HepG2 (cell line): Measurements from ENCODE around the gene GAR1. TPM values are rescaled to one million over a fixed set of nuclear protein-coding genes. Genes with fewer than 3 reads are reported as not detected.
A peak's percentile ranks its signal among the peaks of the same experiment; 100 is the strongest.

ENCODE experiments used
- ELF1 ChIP-seq: sonication (generic); formaldehyde crosslinking; IDR thresholded peaks from 2 replicates; pipeline ENCODE4 v1.4.0; 2020; ENCODE audit warnings: missing genetic modification reagents
- HDAC2 ChIP-seq: sonication (generic); formaldehyde crosslinking; IDR thresholded peaks from 2 replicates; pipeline ENCODE4 v1.4.0; 2020; ENCODE audit warnings: missing genetic modification reagents
- MAZ ChIP-seq, 2 experiments: sonication (generic) in 1 of 2; formaldehyde crosslinking in 1 of 2; IDR thresholded peaks; 2 replicates each; pipeline versions ENCODE4 v1.5.0 to v1.6.1; 2012 to 2020; ENCODE audit warnings: low read depth in 2 of 2, mild to moderate bottlenecking in 2 of 2, borderline replicate concordance in 1 of 2, improper control_type of control experiment in 1 of 2, low read length in 1 of 2, missing genetic modification reagents in 1 of 2, moderate library complexity in 1 of 2
- SMARCE1 ChIP-seq: fragments of 450-650 bp; IDR thresholded peaks from 2 replicates; pipeline ENCODE4 v1.6.1; 2017; ENCODE audit warnings: borderline replicate concordance
- TCF12 ChIP-seq, 2 experiments: fragments of 450-650 bp in 1 of 2; sonication (generic) in 1 of 2; formaldehyde crosslinking in 1 of 2; IDR thresholded peaks; 2 replicates each; pipeline versions ENCODE4 v1.6.1 to v1.8.0; 2017 to 2022; ENCODE audit warnings: antibody characterized with exemption in 1 of 2, mild to moderate bottlenecking in 1 of 2, missing genetic modification reagents in 1 of 2, moderate library complexity in 1 of 2
- ZMAT3 ChIP-seq: sonication (generic); formaldehyde crosslinking; conservative IDR thresholded peaks from 2 replicates; pipeline ENCODE4 v1.7.0; 2021; ENCODE audit warnings: missing genetic modification reagents
- ZNF460 ChIP-seq: sonication (generic); formaldehyde crosslinking; IDR thresholded peaks from 2 replicates; pipeline ENCODE4 v1.5.1; 2020; ENCODE audit warnings: missing genetic modification reagents, mild to moderate bottlenecking, borderline replicate concordance
- ZNF615 ChIP-seq: sonication (generic); formaldehyde crosslinking; IDR thresholded peaks from 2 replicates; pipeline ENCODE4 v1.5.0; 2020; ENCODE audit warnings: mild to moderate bottlenecking, missing genetic modification reagents, borderline replicate concordance
- ZNF713 ChIP-seq: sonication (generic); formaldehyde crosslinking; IDR thresholded peaks from 2 replicates; pipeline ENCODE4 v1.4.0; 2020; ENCODE audit warnings: mild to moderate bottlenecking, missing genetic modification reagents
- ZNF782 ChIP-seq: sonication (generic); formaldehyde crosslinking; IDR thresholded peaks from 2 replicates; pipeline ENCODE4 v1.4.0; 2020; ENCODE audit warnings: missing genetic modification reagents, mild to moderate bottlenecking, borderline replicate concordance
- polyA plus RNA-seq, 8 experiments: library from polyadenylated mRNA; depleted of rRNA in 3 of 8; stranded (reverse) in 7 of 8; unstranded in 1 of 8; fragments of >200 nt; fragmentation: Illumina TruSeq in 4 of 8; extraction: Trizol in 4 of 8; gene quantifications; 2 replicates each; pipeline versions ENCODE4 v1.2.1 to v1.2.3, GENCODE V29; 2011 to 2016; ENCODE audit warnings: low read depth in 4 of 8, missing spikeins in 1 of 8, mixed read lengths in 1 of 8; ENCODE audit not compliant: insufficient read depth in 1 of 8
- total RNA-seq, 5 experiments: library from RNA; depleted of rRNA; stranded (reverse); fragments of >200 nt; fragmentation: Illumina TruSeq; extraction: Trizol; gene quantifications; 2 replicates each; pipeline ENCODE4 v1.2.3, GENCODE V29; 2016; ENCODE audit warnings: low read depth in 1 of 5
- TF ChIP-seq, protein P1 (sequence below), 2 experiments: fragments of 450-650 bp in 1 of 2; sonication (generic) in 1 of 2; formaldehyde crosslinking in 1 of 2; IDR thresholded peaks; 2 replicates each; pipeline versions ENCODE4 v1.6.1 to v1.8.0; 2016 to 2022; ENCODE audit warnings: antibody characterized with exemption in 1 of 2, mild to moderate bottlenecking in 1 of 2, missing genetic modification reagents in 1 of 2
- TF ChIP-seq, protein P2 (sequence below): IDR thresholded peaks from 2 replicates; pipeline ENCODE4 v1.6.1; 2012; ENCODE audit warnings: low read depth, low read length, improper control_type of control experiment
- TF ChIP-seq, protein P3 (sequence below): sonication (generic); formaldehyde crosslinking; IDR thresholded peaks from 2 replicates; pipeline ENCODE4 v1.5.0; 2020; ENCODE audit warnings: mild to moderate bottlenecking, missing genetic modification reagents, borderline replicate concordance

Gene GAR1
- total and polyA plus RNA-seq, 2 of the 13 experiments (the other 11 are each of a cell fraction or from before 2014, with no cell fraction given) = 11.3 to 11.4 TPM

DNA sequence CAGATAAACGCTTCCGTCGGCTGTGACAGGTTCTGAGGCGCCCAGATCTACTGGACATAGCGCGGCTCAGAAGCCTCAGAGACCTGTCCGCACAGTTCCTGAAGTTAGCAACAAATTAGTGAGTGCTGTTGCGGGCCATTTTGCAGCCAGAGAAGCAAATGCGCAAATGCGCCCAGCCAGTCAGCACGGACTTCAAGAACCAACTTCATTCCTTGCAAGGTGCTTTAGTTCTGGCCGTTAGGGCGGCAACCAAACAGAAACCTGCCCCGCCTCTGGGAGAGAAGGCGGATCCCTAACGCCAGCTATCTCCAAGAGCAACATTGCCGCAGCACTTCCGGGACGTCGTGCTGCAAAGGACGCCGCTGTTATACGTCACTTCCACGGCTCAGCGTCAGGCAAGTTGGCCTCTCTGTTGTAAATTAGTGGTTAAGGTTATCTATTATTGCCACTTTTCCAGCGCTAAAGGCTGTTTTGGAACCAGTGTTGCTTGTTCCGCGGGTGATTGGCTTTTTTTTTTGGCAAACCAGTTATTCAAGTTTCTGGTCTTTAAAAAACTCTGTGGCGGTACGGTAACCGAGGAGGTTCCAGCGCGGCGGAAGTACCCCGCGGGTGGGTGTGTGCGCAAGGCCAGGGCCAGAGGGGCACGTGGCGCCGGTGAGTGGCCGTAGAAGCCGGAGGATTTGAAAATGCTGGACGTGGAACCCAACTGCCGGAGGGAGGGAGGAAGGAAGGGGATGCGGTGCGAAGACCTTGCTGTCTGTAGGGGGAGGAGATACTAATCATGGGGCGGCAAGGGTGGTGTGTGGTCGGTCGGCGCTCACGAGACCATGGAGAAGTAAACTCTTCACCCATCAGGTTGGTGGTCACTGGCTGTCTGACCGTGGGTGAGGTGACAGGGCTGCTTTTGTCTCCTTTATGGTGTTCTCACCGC is at the start of gene GAR1 (continued):
- TF ChIP-seq, protein P1, sequence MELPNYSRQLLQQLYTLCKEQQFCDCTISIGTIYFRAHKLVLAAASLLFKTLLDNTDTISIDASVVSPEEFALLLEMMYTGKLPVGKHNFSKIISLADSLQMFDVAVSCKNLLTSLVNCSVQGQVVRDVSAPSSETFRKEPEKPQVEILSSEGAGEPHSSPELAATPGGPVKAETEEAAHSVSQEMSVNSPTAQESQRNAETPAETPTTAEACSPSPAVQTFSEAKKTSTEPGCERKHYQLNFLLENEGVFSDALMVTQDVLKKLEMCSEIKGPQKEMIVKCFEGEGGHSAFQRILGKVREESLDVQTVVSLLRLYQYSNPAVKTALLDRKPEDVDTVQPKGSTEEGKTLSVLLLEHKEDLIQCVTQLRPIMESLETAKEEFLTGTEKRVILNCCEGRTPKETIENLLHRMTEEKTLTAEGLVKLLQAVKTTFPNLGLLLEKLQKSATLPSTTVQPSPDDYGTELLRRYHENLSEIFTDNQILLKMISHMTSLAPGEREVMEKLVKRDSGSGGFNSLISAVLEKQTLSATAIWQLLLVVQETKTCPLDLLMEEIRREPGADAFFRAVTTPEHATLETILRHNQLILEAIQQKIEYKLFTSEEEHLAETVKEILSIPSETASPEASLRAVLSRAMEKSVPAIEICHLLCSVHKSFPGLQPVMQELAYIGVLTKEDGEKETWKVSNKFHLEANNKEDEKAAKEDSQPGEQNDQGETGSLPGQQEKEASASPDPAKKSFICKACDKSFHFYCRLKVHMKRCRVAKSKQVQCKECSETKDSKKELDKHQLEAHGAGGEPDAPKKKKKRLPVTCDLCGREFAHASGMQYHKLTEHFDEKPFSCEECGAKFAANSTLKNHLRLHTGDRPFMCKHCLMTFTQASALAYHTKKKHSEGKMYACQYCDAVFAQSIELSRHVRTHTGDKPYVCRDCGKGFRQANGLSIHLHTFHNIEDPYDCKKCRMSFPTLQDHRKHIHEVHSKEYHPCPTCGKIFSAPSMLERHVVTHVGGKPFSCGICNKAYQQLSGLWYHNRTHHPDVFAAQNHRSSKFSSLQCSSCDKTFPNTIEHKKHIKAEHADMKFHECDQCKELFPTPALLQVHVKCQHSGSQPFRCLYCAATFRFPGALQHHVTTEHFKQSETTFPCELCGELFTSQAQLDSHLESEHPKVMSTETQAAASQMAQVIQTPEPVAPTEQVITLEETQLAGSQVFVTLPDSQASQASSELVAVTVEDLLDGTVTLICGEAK (IDR thresholded peaks at IDR 0.05) = peak; percentile 49; the same call in 1 of the 2 replicates
- TF ChIP-seq, protein P1 (CRISPR knock-in tag; IDR thresholded peaks at IDR 0.05) = no peak
- TF ChIP-seq ZNF460 (CRISPR knock-in tag) = no peak
- TF ChIP-seq, protein P2, sequence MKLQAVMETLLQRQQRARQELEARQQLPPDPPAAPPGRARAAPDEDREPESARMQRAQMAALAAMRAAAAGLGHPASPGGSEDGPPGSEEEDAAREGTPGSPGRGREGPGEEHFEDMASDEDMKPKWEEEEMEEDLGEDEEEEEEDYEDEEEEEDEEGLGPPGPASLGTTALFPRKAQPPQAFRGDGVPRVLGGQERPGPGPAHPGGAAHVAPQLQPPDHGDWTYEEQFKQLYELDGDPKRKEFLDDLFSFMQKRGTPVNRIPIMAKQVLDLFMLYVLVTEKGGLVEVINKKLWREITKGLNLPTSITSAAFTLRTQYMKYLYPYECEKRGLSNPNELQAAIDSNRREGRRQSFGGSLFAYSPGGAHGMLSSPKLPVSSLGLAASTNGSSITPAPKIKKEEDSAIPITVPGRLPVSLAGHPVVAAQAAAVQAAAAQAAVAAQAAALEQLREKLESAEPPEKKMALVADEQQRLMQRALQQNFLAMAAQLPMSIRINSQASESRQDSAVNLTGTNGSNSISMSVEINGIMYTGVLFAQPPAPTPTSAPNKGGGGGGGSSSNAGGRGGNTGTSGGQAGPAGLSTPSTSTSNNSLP = 0 out of 2 replicates have a peak, but pooled peaks have one; percentile 10
- no peak for TF ChIP-seq TCF12 (IDR thresholded peaks at IDR 0.05)
- TF ChIP-seq TCF12 (CRISPR knock-in tag; IDR thresholded peaks at IDR 0.05) = peak; percentile 69; the same call in 1 of the 2 replicates
- TF ChIP-seq ZMAT3 (CRISPR knock-in tag) = peak; percentile 70; the same call in 1 of the 2 replicates
- TF ChIP-seq ZNF615 (CRISPR knock-in tag) = no peak
- peak; percentile 84 for TF ChIP-seq HDAC2 (CRISPR knock-in tag)
- TF ChIP-seq, protein P3, sequence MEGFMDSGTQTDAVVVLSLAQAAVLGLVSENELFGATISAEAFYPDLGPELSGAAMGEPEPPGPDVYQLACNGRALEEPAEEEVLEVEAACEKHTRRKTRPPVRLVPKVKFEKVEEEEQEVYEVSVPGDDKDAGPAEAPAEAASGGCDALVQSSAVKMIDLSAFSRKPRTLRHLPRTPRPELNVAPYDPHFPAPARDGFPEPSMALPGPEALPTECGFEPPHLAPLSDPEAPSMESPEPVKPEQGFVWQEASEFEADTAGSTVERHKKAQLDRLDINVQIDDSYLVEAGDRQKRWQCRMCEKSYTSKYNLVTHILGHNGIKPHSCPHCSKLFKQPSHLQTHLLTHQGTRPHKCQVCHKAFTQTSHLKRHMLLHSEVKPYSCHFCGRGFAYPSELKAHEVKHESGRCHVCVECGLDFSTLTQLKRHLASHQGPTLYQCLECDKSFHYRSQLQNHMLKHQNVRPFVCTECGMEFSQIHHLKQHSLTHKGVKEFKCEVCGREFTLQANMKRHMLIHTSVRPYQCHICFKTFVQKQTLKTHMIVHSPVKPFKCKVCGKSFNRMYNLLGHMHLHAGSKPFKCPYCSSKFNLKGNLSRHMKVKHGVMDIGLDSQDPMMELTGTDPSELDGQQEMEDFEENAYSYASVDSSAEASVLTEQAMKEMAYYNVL (CRISPR knock-in tag) = 0 out of 2 replicates have a peak, but pooled peaks have one; percentile 3
- TF ChIP-seq SMARCE1 = no peak
- no peak; the same call in 1 of the 2 replicates for TF ChIP-seq ZNF782 (CRISPR knock-in tag)
- no peak for TF ChIP-seq MAZ (IDR thresholded peaks at IDR 0.05; ENCODE audit: borderline replicate concordance, low read depth, low read length)
- TF ChIP-seq MAZ (CRISPR knock-in tag; IDR thresholded peaks at IDR 0.05; ENCODE audit: low read depth) = peak; percentile 40
- no peak for TF ChIP-seq ZNF713 (CRISPR knock-in tag)
- TF ChIP-seq ELF1 = peak; percentile 96
